Neutrophil (primary cell): ENCODE data around the gene LAMA5.

Experiments
- H3K27ac ChIP-seq: fragments of 200-600 bp; sonication (generic); 2 replicates; pipeline ENCODE4 v1.5.1; 2016; ENCODE audit warnings: mild to moderate bottlenecking, moderate library complexity
- H3K27me3 ChIP-seq: fragments of 200-600 bp; sonication (generic); 2 replicates; pipeline ENCODE4 v1.6.0; 2016; ENCODE audit warnings: mild to moderate bottlenecking
- H3K36me3 ChIP-seq: fragments of 200-600 bp; sonication (generic); 2 replicates; pipeline ENCODE4 v1.5.1; 2017
- H3K4me1 ChIP-seq, 2 experiments: fragments of 200-600 bp in 1 of 2; sonication (generic) in 1 of 2; 1 replicate in 1 of 2; 2 replicates in 1 of 2; pipeline versions ENCODE4 v1.5.1 to v1.6.1; 2013 to 2016; ENCODE audit warnings: low read depth in 1 of 2, low read length in 1 of 2, mild to moderate bottlenecking in 1 of 2, moderate library complexity in 1 of 2; ENCODE audit not compliant: control insufficient read depth in 1 of 2, insufficient read depth in 1 of 2
- H3K4me3 ChIP-seq, 2 experiments: fragments of 200-600 bp in 1 of 2; sonication (generic) in 1 of 2; 1 replicate in 1 of 2; 2 replicates in 1 of 2; pipeline ENCODE4 v1.5.1; 2013 to 2016; ENCODE audit warnings: low read depth in 1 of 2, low read length in 1 of 2, mild to moderate bottlenecking in 1 of 2, moderate library complexity in 1 of 2
- H3K9me3 ChIP-seq: fragments of 200-600 bp; sonication (generic); 2 replicates; pipeline ENCODE4 v1.5.1; 2016
- TF ChIP-seq, protein P1 (sequence below): fragments of 200-600 bp; sonication (generic); IDR thresholded peaks from 2 replicates; pipeline ENCODE4 v1.5.1; 2016; ENCODE audit warnings: antibody characterized with exemption

Gene LAMA5

DNA sequence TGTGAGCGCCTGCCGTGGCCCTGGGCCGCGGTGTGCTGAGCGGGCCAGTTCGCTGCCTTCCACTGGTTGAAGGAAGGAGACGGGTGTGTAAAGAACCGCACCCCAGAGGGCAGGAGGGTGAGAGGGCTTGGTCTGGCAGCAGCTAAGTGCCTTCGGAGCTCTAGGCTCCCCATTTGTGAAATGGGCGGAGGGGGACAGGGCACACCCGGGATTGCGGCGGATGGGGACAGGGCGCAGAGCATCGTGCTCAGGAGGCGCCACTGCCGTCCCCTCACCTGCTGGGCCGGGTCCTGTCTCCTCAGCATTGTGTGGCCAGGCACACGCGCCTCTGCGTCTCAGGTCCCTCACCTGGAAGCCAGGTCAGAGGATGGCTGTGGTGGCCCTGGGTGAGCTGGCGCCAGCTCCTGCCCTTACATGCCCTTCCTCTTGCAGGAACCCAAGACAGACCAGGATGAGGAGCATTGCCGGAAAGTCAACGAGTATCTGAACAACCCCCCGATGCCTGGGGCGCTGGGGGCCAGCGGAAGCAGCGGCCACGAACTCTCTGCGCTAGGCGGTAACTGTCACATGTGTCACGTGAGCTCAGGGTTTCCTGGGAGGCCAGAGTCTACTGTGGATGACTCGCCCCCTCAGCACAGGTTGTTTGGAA is 61.2 kb downstream of the LAMA5 start:
- Histone ChIP-seq H3K27ac (no peak overlapping the region), H3K36me3 (peaks cover 60% of the 10 kb centered on the region), H3K9me3 (no peaks in the 10 kb centered on the region), H3K27me3 (no peaks in the 10 kb centered on the region), H3K4me3 (no peak overlapping the region), H3K4me1 (peaks cover 20 to 33% of the 10 kb centered on the region in 2 experiments)
- TF ChIP-seq, protein P1, sequence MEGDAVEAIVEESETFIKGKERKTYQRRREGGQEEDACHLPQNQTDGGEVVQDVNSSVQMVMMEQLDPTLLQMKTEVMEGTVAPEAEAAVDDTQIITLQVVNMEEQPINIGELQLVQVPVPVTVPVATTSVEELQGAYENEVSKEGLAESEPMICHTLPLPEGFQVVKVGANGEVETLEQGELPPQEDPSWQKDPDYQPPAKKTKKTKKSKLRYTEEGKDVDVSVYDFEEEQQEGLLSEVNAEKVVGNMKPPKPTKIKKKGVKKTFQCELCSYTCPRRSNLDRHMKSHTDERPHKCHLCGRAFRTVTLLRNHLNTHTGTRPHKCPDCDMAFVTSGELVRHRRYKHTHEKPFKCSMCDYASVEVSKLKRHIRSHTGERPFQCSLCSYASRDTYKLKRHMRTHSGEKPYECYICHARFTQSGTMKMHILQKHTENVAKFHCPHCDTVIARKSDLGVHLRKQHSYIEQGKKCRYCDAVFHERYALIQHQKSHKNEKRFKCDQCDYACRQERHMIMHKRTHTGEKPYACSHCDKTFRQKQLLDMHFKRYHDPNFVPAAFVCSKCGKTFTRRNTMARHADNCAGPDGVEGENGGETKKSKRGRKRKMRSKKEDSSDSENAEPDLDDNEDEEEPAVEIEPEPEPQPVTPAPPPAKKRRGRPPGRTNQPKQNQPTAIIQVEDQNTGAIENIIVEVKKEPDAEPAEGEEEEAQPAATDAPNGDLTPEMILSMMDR: no peak

DNA sequence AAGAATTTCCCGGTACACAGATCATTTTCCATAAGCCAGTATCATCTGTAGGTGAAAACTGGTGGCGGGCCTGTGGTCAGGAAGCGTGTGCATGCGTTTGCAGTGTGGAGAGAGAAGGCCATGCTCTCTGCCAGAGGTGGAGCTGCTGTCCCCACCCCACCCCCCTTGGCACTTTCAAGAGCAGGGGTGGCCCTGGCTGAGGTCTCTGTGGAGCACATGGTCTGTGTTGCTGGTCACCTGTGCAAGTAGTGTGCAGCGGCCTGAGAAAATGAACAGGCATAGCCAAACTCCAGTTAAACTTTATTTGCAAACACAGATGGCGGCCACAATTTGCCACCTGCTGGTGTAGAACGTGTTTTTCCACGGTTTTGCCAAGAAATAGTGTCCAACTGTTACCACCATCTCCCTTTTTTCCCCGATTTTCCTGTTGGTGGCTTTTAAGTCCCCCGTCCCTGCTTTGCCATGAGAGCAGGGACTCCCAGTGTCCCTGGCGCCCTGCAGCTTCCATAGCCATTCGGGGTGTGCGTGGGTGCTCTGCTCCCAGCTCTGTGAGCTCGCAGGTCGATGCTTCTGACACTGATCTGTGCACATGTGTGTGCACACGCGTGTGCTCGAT is 61.9 kb downstream of the LAMA5 start:
- no peak overlapping the region for H3K27ac ChIP-seq
- no peaks in the 10 kb centered on the region for H3K27me3 ChIP-seq
- no peaks in the 10 kb centered on the region for H3K9me3 ChIP-seq
- TF ChIP-seq, protein P1: no peak
- no peak overlapping the region for H3K4me3 ChIP-seq
- H3K4me1 ChIP-seq: peaks cover 20 to 33% of the 10 kb centered on the region in 2 experiments
- H3K36me3 ChIP-seq: peaks cover 64% of the 10 kb centered on the region

DNA sequence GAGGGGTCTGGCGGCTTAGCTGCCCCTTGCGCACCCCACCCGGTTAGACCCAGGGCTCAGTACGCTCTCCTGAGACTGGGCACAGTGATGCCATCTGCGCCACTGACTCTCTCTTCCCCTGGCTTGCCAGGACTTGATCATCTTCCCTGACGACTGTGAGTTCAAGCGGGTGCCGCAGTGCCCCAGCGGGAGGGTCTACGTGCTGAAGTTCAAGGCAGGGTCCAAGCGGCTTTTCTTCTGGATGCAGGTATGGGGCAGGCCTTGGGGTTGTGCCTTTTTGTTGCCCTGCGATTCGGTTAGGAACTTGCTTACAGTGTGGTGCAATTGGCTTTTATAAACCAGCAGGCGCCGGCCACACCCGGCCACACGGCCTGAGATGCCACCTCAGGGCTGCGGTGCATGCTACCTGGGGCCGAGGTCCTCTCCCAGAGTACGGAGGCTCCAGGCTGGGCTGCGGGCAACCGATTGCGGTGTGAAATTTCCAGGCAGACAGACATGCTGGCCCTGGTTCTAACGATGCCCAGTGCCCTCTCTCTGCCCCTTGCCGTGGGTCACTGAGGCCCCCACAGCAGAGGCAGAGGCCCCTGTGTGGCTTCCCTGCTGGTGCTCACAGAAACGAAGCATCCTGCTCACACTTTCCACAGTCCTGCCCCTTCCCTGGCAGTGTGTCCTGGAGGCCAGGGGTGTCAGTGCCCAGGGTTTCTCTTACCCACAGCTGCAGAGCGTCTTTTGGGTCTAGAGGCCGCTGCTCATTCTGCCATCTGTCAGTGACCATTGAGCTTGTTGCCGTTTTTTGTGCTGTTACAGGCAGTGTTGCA is 62.6 kb downstream of the LAMA5 start:
- no peak overlapping the region for H3K27ac ChIP-seq
- H3K4me1 ChIP-seq: peaks cover 20 to 33% of the 10 kb centered on the region in 2 experiments

DNA sequence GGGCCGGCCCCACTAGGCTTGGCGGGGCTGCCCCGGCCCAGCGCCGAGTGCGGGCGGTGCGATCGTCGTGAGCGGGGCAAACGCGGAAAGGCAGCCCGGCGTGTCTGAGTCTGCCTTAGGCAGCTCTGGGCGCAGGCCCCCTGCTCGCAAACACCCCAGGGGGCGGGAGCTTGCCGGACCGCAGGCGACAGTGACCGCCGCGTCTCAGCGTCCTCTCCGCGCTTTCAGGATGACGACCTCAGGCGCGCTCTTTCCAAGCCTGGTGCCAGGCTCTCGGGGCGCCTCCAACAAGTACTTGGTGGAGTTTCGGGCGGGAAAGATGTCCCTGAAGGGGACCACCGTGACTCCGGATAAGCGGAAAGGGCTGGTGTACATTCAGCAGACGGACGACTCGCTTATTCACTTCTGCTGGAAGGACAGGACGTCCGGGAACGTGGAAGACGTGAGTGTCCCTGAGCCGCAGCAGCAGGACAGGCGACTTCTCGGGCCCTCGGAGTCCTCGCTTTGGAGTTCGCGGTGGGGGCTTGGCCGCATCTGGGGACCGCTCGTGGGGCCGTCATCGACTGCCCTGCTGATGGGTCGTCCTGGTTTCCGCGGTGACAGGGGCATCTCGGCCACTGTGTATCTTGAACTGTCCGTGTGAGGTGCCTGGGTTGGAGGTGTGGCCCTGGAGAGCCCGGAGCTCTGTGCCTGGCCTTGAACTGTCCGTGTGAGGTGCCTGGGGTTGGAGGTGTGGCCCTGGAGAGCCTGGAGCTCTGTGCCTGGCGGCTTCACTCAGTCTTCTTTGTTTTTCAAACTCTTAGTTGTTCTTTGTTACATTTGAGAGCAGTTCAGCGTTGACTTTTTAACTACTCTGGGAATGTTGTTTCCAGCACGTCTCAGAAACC is 63.5 kb downstream of the LAMA5 start:
- H3K4me1 ChIP-seq: peaks cover 20 to 33% of the 10 kb centered on the region in 2 experiments
- TF ChIP-seq, protein P1: no peak
- H3K4me3 ChIP-seq: peak overlapping the region; percentile 75 to 78
- H3K27me3 ChIP-seq: no peaks in the 10 kb centered on the region
- no peaks in the 10 kb centered on the region for H3K9me3 ChIP-seq
- peaks cover 67% of the 10 kb centered on the region for H3K36me3 ChIP-seq
- H3K27ac ChIP-seq: peak overlapping the region; percentile 91

More for the DNA sequence above, 62.6 kb downstream of the LAMA5 start:
- TF ChIP-seq, protein P1: no peak
- H3K36me3 ChIP-seq: peaks cover 67% of the 10 kb centered on the region
- H3K9me3 ChIP-seq: no peaks in the 10 kb centered on the region
- H3K27me3 ChIP-seq: no peaks in the 10 kb centered on the region
- peak overlapping the region; percentile 75 to 78 for H3K4me3 ChIP-seq

DNA sequence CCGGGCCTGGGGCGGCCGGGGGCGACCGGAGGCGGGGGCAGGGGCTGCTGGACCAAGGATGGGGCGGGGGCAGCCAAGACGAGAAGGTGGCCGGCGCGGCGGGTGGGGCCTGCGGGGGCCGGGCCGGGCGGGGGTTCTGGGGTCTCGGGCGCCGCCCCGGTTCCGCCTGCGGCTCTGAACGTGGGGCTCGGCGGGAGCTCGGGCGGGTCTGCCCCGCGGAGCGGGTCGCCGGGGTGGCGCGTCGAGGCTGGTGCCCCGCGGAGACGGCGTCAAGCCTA is 64.1 kb downstream of the LAMA5 start:
- H3K4me1 ChIP-seq: peaks cover 20 to 33% of the 10 kb centered on the region in 2 experiments

More for the DNA sequence above, 64.1 kb downstream of the LAMA5 start:
- Histone ChIP-seq H3K9me3 (no peaks in the 10 kb centered on the region), H3K27me3 (no peaks in the 10 kb centered on the region), H3K27ac (peak overlapping the region; percentile 91), H3K36me3 (peaks cover 67% of the 10 kb centered on the region), H3K4me3 (peak overlapping the region; percentile 75 to 78)
- TF ChIP-seq, protein P1: no peak
